ENCODE data around the gene KPNA2.
"Not testable (repeated sequence)": the region's sequence is repeated elsewhere in the genome, so short reads cannot be mapped to it uniquely, and the experiment has no call there.

- not testable (repeated sequence) for TF ChIP-seq TAF1 (IDR thresholded peaks at IDR 0.05; ENCODE audit: borderline replicate concordance, low read depth, low read length); POLR2A (IDR thresholded peaks at IDR 0.05; ENCODE audit: low read depth, low read length)
These were observed 33.0 kb downstream of the KPNA2 start for GRCh38 chr17:68068512-68068911.
